Breast epithelium (tissue), 3 donors: ENCODE data around the gene RNF141.

ENCODE experiments used
- CTCF ChIP-seq, 3 donors: fragments of 450-650 bp; IDR thresholded peaks; one replicate each; pipeline ENCODE4 v1.5.1; 2016 to 2017; ENCODE audit warnings: antibody characterized with exemption in 3 of 3, mild to moderate bottlenecking in 3 of 3, moderate library complexity in 3 of 3
- POLR2A ChIP-seq: fragments of 450-650 bp; IDR thresholded peaks from one replicate; pipeline ENCODE4 v1.6.1; 2016; ENCODE audit warnings: antibody characterized with exemption, mild to moderate bottlenecking, moderate library complexity
- POLR2AphosphoS5 ChIP-seq, 3 donors: sonication (generic); formaldehyde crosslinking; IDR thresholded peaks; one replicate each; pipeline ENCODE4 v1.6.1; 2017; ENCODE audit warnings: antibody characterized with exemption in 3 of 3

- TF ChIP-seq CTCF (IDR thresholded peaks at IDR 0.05) (no peak), POLR2A (no peak), POLR2AphosphoS5 (IDR thresholded peaks at IDR 0.05) (no peak)
Observed at GRCh38 chr11:10504490-10504889, 36.5 kb downstream of the RNF141 start.
